HG03354 (cell line): ENCODE data around the gene FBXW8.

Experiments used
- ATAC-seq: cut with Tn5 transposase; IDR thresholded peaks from one replicate; pipeline ENCODE4 v1.9.1; 2021; ENCODE audit warnings: mild to moderate bottlenecking; ENCODE audit not compliant: unreplicated experiment, poor library complexity, severe bottlenecking

Gene FBXW8

GRCh38 chr12:116919706-116920485 is 9.1 kb downstream of the FBXW8 start:
- ATAC-seq: no peak

GRCh38 chr12:116920939-116921338 is 10.2 kb downstream of the FBXW8 start:
- no peak for ATAC-seq

GRCh38 chr12:116922194-116922897 is 11.6 kb downstream of the FBXW8 start:
- peak; percentile 58 for ATAC-seq

- peak; percentile 88 for ATAC-seq
These were observed 14.1 kb downstream of the FBXW8 start for GRCh38 chr12:116924558-116925453.

GRCh38 chr12:116926283-116927243 is 15.8 kb downstream of the FBXW8 start:
- no peak for ATAC-seq

- ATAC-seq: no peak
These were observed 16.6 kb downstream of the FBXW8 start for GRCh38 chr12:116927244-116927940.

GRCh38 chr12:116928504-116928903 is 17.8 kb downstream of the FBXW8 start:
- ATAC-seq: no peak

GRCh38 chr12:116929885-116930284 is 19.1 kb downstream of the FBXW8 start:
- no peak for ATAC-seq

GRCh38 chr12:116931665-116932064 is 20.9 kb downstream of the FBXW8 start:
- no peak for ATAC-seq

- ATAC-seq: no peak
These were observed 22.3 kb downstream of the FBXW8 start for GRCh38 chr12:116933091-116933490.

GRCh38 chr12:116933512-116934246 is 22.9 kb downstream of the FBXW8 start:
- ATAC-seq: no peak

GRCh38 chr12:116934908-116935705 is 24.4 kb downstream of the FBXW8 start:
- ATAC-seq: no peak

- ATAC-seq: no peak
These were observed 26.9 kb downstream of the FBXW8 start for GRCh38 chr12:116937640-116938039.

GRCh38 chr12:116939734-116940133 is 29.0 kb downstream of the FBXW8 start:
- no peak for ATAC-seq

GRCh38 chr12:116941188-116941587 is 30.4 kb downstream of the FBXW8 start:
- no peak for ATAC-seq

- ATAC-seq: no peak
These were observed 32.9 kb downstream of the FBXW8 start for GRCh38 chr12:116943419-116944372.
